Subcutaneous abdominal adipose tissue (tissue), 5 donors: Measurements from ENCODE around the gene CDKAL1.

ENCODE experiments used
- H3K27ac ChIP-seq: one replicate; pipeline ENCODE4 v1.7.0; 2013; ENCODE audit warnings: low read depth, mild to moderate bottlenecking, inconsistent platforms, low read length, moderate library complexity
- H3K27me3 ChIP-seq, 5 donors: one replicate each; pipeline ENCODE4 v1.7.0; 2013; ENCODE audit warnings: low read length in 5 of 5, inconsistent platforms in 1 of 5; ENCODE audit not compliant: control insufficient read depth in 5 of 5, insufficient read depth in 4 of 5
- H3K36me3 ChIP-seq, 5 donors: one replicate each; pipeline ENCODE4 v1.7.0; 2013; ENCODE audit warnings: low read length in 5 of 5; ENCODE audit not compliant: control insufficient read depth in 5 of 5, insufficient read depth in 5 of 5
- H3K4me1 ChIP-seq, 5 donors: one replicate each; pipeline ENCODE4 v1.7.0; 2013; ENCODE audit warnings: low read length in 5 of 5, mild to moderate bottlenecking in 3 of 5, moderate library complexity in 1 of 5; ENCODE audit not compliant: control insufficient read depth in 5 of 5, insufficient read depth in 5 of 5
- H3K4me3 ChIP-seq, 5 donors: one replicate each; pipeline ENCODE4 v1.7.0; 2013; ENCODE audit warnings: low read length in 5 of 5, low read depth in 1 of 5
- H3K9ac ChIP-seq, 5 donors: one replicate each; pipeline ENCODE4 v1.7.0; 2013; ENCODE audit warnings: low read length in 5 of 5, mild to moderate bottlenecking in 4 of 5, moderate library complexity in 3 of 5
- H3K9me3 ChIP-seq, 5 donors: one replicate each; pipeline ENCODE4 v1.7.0; 2013; ENCODE audit warnings: low read length in 5 of 5; ENCODE audit not compliant: control insufficient read depth in 5 of 5
- donor health status: healthy.
- donor health status: healthy.
- donor health status: healthy.
- donor health status: healthy.
- donor health status: healthy.

The CDKAL1 gene

DNA sequence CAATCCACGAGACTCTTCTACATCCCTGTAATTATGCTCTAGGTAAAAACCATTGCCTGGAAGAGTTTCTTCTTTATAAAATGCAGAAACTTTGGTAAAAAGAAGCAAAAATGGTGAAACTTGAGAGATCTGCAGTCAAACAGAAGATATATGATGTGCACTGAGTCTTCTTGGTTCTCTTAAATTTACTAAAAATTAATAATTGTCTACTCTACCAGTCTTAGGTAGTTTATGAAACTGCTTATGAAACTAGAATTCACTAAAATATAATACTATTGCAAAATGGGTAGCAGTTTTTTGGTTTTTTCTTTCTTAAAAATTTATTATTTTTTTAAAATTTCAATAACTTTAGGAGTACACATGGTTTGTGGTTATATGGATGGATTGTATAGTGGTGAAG, 540.2 kb downstream of the CDKAL1 start:
- no peak overlapping the region for H3K9ac ChIP-seq
- H3K4me1 ChIP-seq = peaks cover 0 to 3% (median 0%) of the 10 kb centered on the region in 5 donors
- H3K9me3 ChIP-seq = peaks cover 0 to 8% (median 5%) of the 10 kb centered on the region in 5 donors
- no peak overlapping the region for H3K4me3 ChIP-seq
- H3K27me3 ChIP-seq = no peaks in the 10 kb centered on the region
- no peak overlapping the region for H3K27ac ChIP-seq
- peaks cover 0 to 9% (median 0%) of the 10 kb centered on the region in 5 donors for H3K36me3 ChIP-seq

DNA sequence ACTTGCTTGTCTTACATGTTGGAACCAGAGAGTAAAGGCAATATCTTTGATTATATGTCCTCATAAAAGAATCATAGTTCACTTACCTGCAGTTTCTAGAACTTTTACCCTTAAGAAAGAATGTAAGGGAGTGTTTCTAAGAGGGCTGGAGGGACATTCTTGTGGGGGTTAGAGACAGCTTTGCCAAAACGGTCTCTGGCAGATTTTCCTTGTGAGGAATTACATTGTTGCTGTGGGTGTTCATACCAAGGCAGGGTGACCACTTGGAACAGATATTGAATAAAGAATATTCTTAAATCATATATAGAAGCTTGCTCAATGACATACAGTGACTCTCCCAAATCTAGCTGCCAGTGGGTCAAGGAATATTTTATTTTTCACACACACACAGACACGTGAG, 541.7 kb downstream of the CDKAL1 start:
- peaks cover 0 to 9% (median 0%) of the 10 kb centered on the region in 5 donors for H3K36me3 ChIP-seq
- no peak overlapping the region for H3K9ac ChIP-seq
- H3K27me3 ChIP-seq = no peaks in the 10 kb centered on the region
- no peaks in the 10 kb centered on the region for H3K4me1 ChIP-seq
- peaks cover 0 to 8% (median 5%) of the 10 kb centered on the region in 5 donors for H3K9me3 ChIP-seq
- H3K4me3 ChIP-seq = no peak overlapping the region
- H3K27ac ChIP-seq = no peak overlapping the region

DNA sequence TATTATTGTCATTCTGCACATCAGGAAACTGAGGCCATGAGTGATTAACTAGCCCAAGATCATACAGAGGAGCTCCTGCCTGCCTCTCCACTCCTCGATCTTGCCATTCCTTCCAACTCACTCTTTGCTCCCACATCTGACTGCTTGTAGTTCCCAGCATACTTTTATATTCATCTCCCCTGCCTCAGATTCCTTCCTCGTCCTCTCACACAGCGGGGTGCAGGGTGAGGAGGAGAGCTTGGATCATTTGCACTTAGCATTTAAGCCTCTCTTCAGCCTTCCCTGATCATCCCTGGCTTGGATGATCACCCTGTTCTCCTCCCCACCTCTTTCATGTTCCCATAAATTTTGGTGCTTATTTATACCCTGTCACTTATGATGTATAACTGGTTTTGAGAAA, 544.2 kb downstream of the CDKAL1 start:
- H3K9me3 ChIP-seq = peaks cover 0 to 3% (median 0%) of the 10 kb centered on the region in 5 donors
- no peaks in the 10 kb centered on the region for H3K27me3 ChIP-seq
- no peak overlapping the region for H3K9ac ChIP-seq
- H3K36me3 ChIP-seq = peaks cover 0 to 7% (median 0%) of the 10 kb centered on the region in 5 donors
- H3K4me1 ChIP-seq = no peaks in the 10 kb centered on the region
- no peak overlapping the region for H3K4me3 ChIP-seq
- no peak overlapping the region for H3K27ac ChIP-seq

DNA sequence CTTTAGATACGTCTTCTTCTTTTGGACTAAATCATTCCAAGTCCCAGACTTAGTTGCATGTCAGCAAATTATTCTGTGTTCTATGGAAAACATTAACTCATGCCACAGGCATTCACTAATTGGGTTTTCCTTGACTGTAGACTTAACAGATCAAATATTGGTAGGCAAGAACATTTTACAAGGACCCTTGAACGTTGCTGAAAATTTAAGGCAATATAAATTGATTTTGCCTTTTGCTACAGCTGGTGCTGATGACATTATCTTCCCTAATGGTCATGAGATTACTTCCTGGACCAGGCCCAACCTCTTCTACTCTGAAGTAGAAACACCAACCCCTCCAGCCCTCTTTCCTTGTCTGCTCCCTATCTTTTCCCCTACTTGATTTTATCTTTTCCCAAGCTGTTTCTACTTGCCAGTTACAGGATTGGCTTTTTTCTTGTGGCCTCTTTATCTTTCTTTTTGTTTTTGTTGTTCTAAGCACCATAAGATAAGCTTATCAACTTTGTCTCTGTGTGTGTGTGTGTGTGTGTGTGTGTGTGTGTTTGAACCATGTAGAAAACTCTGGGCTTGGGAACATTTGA, 545.3 kb downstream of the CDKAL1 start:
- Histone ChIP-seq H3K4me1 (no peaks in the 10 kb centered on the region), H3K36me3 (peaks cover 0 to 3% (median 0%) of the 10 kb centered on the region in 5 donors), H3K9ac (no peak overlapping the region), H3K4me3 (no peak overlapping the region), H3K27ac (no peak overlapping the region), H3K27me3 (no peaks in the 10 kb centered on the region), H3K9me3 (no peaks in the 10 kb centered on the region)

DNA sequence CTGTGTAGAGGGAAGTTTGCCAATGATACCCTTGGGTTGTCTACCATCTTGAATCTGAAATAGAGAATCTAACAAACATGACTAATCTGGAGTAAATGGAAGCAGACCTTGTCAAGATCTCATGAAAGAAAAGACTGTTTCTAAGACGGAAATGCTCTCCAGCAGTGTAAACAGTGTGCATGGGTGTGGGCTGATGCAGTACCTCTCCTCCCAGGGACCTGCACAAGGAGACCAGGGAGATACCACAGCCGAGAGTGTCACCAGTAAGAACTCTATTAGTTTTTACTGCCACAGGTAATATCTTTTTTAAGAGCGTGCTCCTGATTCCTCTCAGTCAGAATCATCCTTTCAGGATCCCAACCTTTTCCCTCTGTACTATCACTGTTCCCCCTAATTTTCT, 546.0 kb downstream of the CDKAL1 start:
- peaks cover 0 to 6% (median 0%) of the 10 kb centered on the region in 5 donors for H3K36me3 ChIP-seq
- no peak overlapping the region for H3K4me3 ChIP-seq
- no peaks in the 10 kb centered on the region for H3K27me3 ChIP-seq
- no peak overlapping the region for H3K27ac ChIP-seq
- no peaks in the 10 kb centered on the region for H3K4me1 ChIP-seq
- H3K9me3 ChIP-seq = no peaks in the 10 kb centered on the region
- no peak overlapping the region for H3K9ac ChIP-seq

DNA sequence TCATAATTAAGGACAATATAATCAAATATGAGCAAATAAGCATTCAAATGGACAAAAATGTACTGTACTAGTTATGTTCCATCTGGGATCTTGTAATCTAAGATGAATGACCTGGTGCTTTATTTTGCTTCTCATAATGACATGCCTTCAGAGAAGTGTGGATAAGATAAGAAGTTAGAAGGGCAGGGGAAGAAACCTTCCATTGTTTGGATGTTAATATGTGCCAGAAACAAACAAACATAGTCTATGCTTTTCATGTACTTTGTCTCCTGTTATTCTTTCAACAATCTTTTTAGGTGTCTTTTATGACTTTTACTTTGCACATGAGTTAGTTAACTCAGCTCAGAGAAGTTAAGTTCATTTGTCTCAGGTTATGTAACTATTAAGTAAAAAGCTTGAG, 547.8 kb downstream of the CDKAL1 start:
- no peak overlapping the region for H3K27ac ChIP-seq
- peaks cover 0 to 6% (median 0%) of the 10 kb centered on the region in 5 donors for H3K36me3 ChIP-seq
- no peak overlapping the region for H3K4me3 ChIP-seq
- no peak overlapping the region for H3K9ac ChIP-seq
- H3K27me3 ChIP-seq = no peaks in the 10 kb centered on the region
- H3K9me3 ChIP-seq = no peaks in the 10 kb centered on the region
- H3K4me1 ChIP-seq = peaks cover 0 to 3% (median 0%) of the 10 kb centered on the region in 5 donors

DNA sequence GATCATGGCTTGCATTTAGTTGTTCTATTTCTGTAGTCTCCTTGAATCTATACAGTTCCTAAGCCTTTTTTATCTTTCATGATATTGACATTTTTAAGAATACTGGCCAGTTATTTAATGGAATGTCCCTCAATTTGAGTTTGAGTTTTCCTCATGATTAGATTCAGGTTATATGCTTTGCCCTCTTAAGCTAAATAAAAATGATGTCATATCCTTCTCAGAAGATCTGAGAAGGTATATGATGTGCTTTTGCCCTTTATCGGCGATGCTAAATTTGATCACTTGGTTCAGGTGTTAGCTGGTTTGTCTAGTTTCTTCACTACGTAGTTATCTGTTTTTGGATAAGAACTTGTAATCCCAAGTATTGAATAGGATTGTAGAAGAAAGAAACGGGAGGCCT, 549.5 kb downstream of the CDKAL1 start:
- Histone ChIP-seq H3K4me1 (peaks cover 0 to 3% (median 0%) of the 10 kb centered on the region in 5 donors), H3K9me3 (no peaks in the 10 kb centered on the region), H3K27ac (no peak overlapping the region), H3K9ac (no peak overlapping the region), H3K4me3 (no peak overlapping the region), H3K27me3 (no peaks in the 10 kb centered on the region), H3K36me3 (peaks cover 0 to 6% (median 0%) of the 10 kb centered on the region in 5 donors)

DNA sequence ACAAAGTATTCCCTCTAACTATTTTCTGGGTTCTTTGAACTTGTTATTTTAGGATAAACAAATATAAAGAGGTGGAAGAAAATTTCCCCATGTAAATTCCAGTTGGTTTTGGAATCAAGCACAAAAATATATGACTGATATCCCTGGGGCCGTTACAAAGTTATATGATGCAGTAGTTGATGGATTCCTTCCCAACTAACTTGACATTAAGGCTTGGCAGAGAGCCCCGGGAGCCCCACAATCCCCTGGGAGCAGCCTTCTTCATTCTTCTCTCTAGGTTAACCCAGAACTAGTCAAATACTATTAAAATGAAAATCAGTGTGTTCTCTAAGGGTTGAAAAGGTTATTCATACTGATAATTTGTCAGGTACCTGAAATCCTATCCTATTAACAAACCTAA, 550.4 kb downstream of the CDKAL1 start:
- Histone ChIP-seq H3K9me3 (no peaks in the 10 kb centered on the region), H3K27me3 (no peaks in the 10 kb centered on the region), H3K9ac (no peak overlapping the region), H3K4me1 (peaks cover 0 to 3% (median 0%) of the 10 kb centered on the region in 5 donors), H3K4me3 (no peak overlapping the region), H3K27ac (no peak overlapping the region), H3K36me3 (peaks cover 0 to 6% (median 0%) of the 10 kb centered on the region in 5 donors)

DNA sequence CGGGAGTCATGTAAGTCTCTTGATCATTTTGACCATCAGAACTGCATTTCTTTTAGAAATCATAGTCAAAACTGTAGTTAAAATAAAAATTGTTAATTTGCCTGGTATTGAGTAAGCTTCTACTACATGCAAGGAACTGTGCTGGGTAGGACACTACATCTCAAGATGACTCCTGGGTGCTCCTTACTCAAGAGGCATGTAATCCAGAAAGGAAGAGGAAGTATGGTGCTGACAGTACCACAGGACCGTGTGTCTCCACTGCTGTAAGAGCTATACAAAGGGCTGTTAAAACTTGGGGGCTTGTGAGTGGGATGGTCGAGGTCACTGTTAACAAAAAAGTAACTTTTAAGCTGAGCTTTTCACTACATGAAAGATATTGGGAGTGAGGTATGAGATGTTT, 551.0 kb downstream of the CDKAL1 start:
- no peaks in the 10 kb centered on the region for H3K27me3 ChIP-seq
- H3K4me3 ChIP-seq = no peak overlapping the region
- peaks cover 0 to 3% (median 0%) of the 10 kb centered on the region in 5 donors for H3K4me1 ChIP-seq
- H3K9ac ChIP-seq = no peak overlapping the region
- peaks cover 0 to 6% (median 0%) of the 10 kb centered on the region in 5 donors for H3K36me3 ChIP-seq
- H3K9me3 ChIP-seq = no peaks in the 10 kb centered on the region
- H3K27ac ChIP-seq = no peak overlapping the region

DNA sequence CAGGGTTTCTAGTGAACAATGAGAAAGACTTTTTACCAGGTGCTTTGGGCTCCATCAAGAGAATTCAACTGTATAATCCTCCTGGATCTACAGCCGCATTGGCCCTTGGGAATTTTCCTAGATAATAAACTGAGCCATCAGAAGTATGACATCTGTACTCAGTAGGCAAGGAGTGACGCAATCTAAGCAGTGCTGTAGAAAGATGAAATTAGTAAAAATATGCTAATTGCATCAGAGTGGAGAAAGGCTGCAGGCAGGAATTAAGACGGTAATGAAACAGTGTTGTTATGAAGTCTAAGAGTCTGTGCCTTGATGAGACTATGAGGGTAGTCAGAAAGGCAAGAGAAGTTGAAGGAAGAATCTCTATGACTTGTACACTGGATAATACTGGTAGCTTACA, 551.4 kb downstream of the CDKAL1 start:
- peaks cover 0 to 6% (median 0%) of the 10 kb centered on the region in 5 donors for H3K36me3 ChIP-seq
- H3K4me3 ChIP-seq = no peak overlapping the region
- no peak overlapping the region for H3K27ac ChIP-seq
- H3K9me3 ChIP-seq = no peaks in the 10 kb centered on the region
- no peaks in the 10 kb centered on the region for H3K27me3 ChIP-seq
- H3K4me1 ChIP-seq = peaks cover 0 to 3% (median 0%) of the 10 kb centered on the region in 5 donors
- H3K9ac ChIP-seq = no peak overlapping the region
